CD4-positive, alpha-beta memory T cell (primary cell): ENCODE data around the gene PLIN1. TPM values are rescaled to one million over a fixed set of nuclear protein-coding genes. Genes with fewer than 3 reads are reported as not detected.

Experiments used
- CTCF ChIA-PET: fragments of 350-600 bp; sonication (Branson Sonifier 250); formaldehyde crosslinking; loops from one replicate; lab custom pipeline; 2021; ENCODE audit warnings: inconsistent platforms; ENCODE audit not compliant: partially characterized antibody; lab: Charles Lee
- POLR2A ChIA-PET: fragments of 350-600 bp; sonication (Branson Sonifier 250); formaldehyde crosslinking; loops from one replicate; lab custom pipeline; 2021; ENCODE audit not compliant: partially characterized antibody; lab: Charles Lee
- DNase-seq, 5 donors: peaks; one replicate each; pipeline versions ENCODE4 v3.0.0 to v3.0.0-alpha.2; 2020 to 2022; ENCODE audit warnings: mixed read lengths in 1 of 5
- H3K27ac ChIP-seq: one replicate; pipeline ENCODE4 v1.7.0; 2013; ENCODE audit warnings: low read depth, low read length
- H3K27me3 ChIP-seq: 2 replicates; pipeline ENCODE4 v1.7.0; 2013; ENCODE audit warnings: mild to moderate bottlenecking, low read length, moderate library complexity; ENCODE audit not compliant: insufficient read depth
- H3K36me3 ChIP-seq: 2 replicates; pipeline ENCODE4 v1.7.0; 2013; ENCODE audit warnings: mild to moderate bottlenecking, low read length, moderate library complexity; ENCODE audit not compliant: insufficient read depth
- H3K4me1 ChIP-seq: 2 replicates; pipeline ENCODE4 v1.7.0; 2013; ENCODE audit warnings: mild to moderate bottlenecking, low read length, moderate library complexity; ENCODE audit not compliant: insufficient read depth
- H3K4me3 ChIP-seq, 2 donors: one replicate each; pipeline ENCODE4 v1.7.0; 2013; ENCODE audit warnings: low read length in 2 of 2, mild to moderate bottlenecking in 1 of 2
- H3K9me3 ChIP-seq, 2 donors: one replicate each; pipeline ENCODE4 v1.7.0; 2013; ENCODE audit warnings: low read length in 2 of 2, control low read depth in 1 of 2; ENCODE audit not compliant: control insufficient read depth in 1 of 2
- H3K27ac Mint-ChIP-seq, 7 donors: one replicate each; pipeline ENCODE4 v1.8.0; 2020 to 2021; ENCODE audit warnings: mixed read lengths in 7 of 7, mild to moderate bottlenecking in 6 of 7, inconsistent platforms in 3 of 7, moderate library complexity in 3 of 7
- H3K27me3 Mint-ChIP-seq, 2 donors: one replicate each; pipeline ENCODE4 v1.8.0; 2020 to 2021; ENCODE audit warnings: mixed read lengths in 2 of 2
- H3K36me3 Mint-ChIP-seq, 2 donors: one replicate each; pipeline ENCODE4 v1.8.0; 2020 to 2021; ENCODE audit warnings: mixed read lengths in 2 of 2, inconsistent platforms in 1 of 2, mild to moderate bottlenecking in 1 of 2
- H3K4me1 Mint-ChIP-seq, 4 donors: one replicate each; pipeline ENCODE4 v1.8.0; 2020 to 2021; ENCODE audit warnings: mixed read lengths in 4 of 4, mild to moderate bottlenecking in 1 of 4
- H3K4me3 Mint-ChIP-seq, 8 donors: one replicate each; pipeline ENCODE4 v1.8.0; 2020 to 2021; ENCODE audit warnings: mixed read lengths in 8 of 8, mild to moderate bottlenecking in 7 of 8, moderate library complexity in 6 of 8, inconsistent platforms in 3 of 8
- H3K9me3 Mint-ChIP-seq, 8 donors: one replicate each; pipeline ENCODE4 v1.8.0; 2020 to 2021; ENCODE audit warnings: mixed read lengths in 8 of 8, mild to moderate bottlenecking in 5 of 8, inconsistent platforms in 3 of 8, moderate library complexity in 1 of 8
- intact Hi-C: fragments of 100-400 bp; cut with micrococcal nuclease; formaldehyde crosslinking; loops from one replicate; pipeline ENCODE4 v1.15.1; 2023
- polyA plus RNA-seq, 2 donors: library from polyadenylated mRNA; unstranded; fragments of 300-500 nt; fragmentation: Illumina TruSeq; gene quantifications; one replicate each; pipeline ENCODE4 v1.2.3, GENCODE V29; 2021
- total RNA-seq, 2 experiments: library from RNA; stranded (reverse); gene quantifications; one replicate each; pipeline ENCODE4 v1.2.3, GENCODE V29; 2021

PLIN1 gene
- total and polyA plus RNA-seq, 4 experiments from 2014 or later = 0.44 to 1.2 (median 0.46) TPM; not detected in 1

DNA sequence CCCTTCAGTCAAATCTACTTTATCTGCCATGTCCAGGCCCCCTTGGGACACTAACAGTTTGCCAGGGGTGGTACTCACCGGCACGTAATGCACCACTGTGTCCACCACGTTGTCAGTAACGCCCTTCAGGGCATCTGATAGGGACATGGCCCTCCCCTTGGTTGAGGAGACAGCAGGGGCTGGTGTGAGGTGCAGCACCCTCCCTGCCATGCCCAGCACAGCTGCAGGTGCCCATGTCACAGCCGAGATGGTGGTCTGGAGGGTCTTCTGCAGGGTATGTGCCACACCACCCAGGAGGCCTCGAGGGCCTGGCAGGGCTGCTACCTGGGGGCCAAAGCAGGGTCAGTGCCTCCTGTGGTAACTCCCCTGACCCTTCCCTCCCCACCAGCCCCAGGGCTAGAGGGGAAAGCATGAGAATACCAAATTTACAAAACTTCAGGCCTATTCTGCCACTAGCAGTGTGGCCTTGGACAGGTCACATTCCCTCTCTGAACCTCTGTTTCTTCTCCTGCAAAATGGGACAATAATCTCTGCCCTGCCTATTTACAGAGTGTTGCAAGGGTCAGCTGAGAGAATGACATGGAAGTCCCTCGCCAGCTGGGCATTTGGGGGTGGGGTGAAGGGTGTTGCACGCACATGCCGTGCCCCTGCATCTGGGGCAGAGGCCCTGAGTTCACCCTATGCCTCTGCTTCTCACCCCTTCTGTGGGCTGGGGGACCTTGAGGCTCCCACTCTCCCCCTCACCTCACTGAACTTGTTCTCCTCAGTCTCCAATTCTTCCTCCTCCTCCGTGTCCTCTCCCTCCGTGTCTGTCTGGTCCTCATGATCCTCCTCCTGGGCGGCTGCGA is 12.1 kb downstream of the PLIN1 start:
- no peak overlapping the region for H3K27ac Mint-ChIP-seq
- H3K27me3 ChIP-seq = peaks cover 12% of the 10 kb centered on the region
- H3K9me3 ChIP-seq = no peaks in the 10 kb centered on the region
- peaks cover 1 to 9% (median 4%) of the 10 kb centered on the region in 4 donors for H3K4me1 Mint-ChIP-seq
- peaks cover 14 to 26% of the 10 kb centered on the region in 2 donors for H3K27me3 Mint-ChIP-seq
- no peaks in the 10 kb centered on the region for H3K36me3 Mint-ChIP-seq
- no peak for DNase-seq
- ChIA-PET CTCF (no interaction called here), POLR2A (no interaction called here)
- no peaks in the 10 kb centered on the region for H3K4me1 ChIP-seq
- H3K36me3 ChIP-seq = no peaks in the 10 kb centered on the region
- no peak overlapping the region for H3K27ac ChIP-seq
- peak overlapping the region in 1 of 8 donors; percentile 65 for H3K4me3 Mint-ChIP-seq
- H3K4me3 ChIP-seq = no peak overlapping the region
- intact Hi-C loops = no loop called here
- H3K9me3 Mint-ChIP-seq = no peaks in the 10 kb centered on the region

DNA sequence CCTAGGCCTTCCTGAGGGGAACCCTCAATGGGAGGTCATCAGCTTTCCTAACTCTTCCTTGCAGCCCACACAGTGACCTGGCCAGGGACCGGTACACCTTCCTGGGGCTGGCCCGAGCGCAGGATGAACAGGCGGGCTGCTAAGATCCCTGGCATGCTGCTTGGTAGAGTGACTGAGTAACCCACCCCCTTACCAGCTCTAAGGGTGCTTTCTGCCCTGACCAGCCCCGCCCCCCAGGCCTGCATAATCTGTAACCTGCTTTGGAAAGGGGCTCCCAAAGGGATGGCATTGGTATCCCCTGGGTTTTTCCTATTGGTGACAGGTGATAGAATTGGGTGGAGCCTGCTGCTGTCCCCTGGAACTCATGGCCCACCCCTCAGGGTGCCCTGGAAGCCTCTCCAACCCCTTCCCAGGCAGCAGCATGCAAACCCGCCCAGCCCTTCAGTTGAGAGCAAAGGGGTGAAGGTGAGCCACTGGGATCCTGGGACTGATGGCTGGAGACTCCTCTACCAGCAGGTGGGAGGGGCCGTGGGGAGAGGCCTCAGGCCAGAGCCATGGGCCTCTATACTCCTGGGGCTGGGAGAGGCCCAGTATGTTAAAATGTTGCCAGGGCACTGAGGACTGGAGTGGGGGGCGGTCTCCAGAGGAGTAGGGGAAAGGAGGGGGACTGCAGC is 12.8 kb downstream of the PLIN1 start:
- H3K4me3 Mint-ChIP-seq = no peak overlapping the region
- H3K4me1 Mint-ChIP-seq = peaks cover 1 to 9% (median 4%) of the 10 kb centered on the region in 4 donors
- peaks cover 14 to 28% of the 10 kb centered on the region in 2 donors for H3K27me3 Mint-ChIP-seq
- H3K27ac ChIP-seq = no peak overlapping the region
- ChIA-PET POLR2A (no interaction called here), CTCF (no interaction called here)
- H3K4me1 ChIP-seq = no peaks in the 10 kb centered on the region
- no peak for DNase-seq
- no peaks in the 10 kb centered on the region for H3K36me3 ChIP-seq
- no peaks in the 10 kb centered on the region for H3K36me3 Mint-ChIP-seq
- no peaks in the 10 kb centered on the region for H3K9me3 Mint-ChIP-seq
- no peaks in the 10 kb centered on the region for H3K9me3 ChIP-seq
- peaks cover 12% of the 10 kb centered on the region for H3K27me3 ChIP-seq
- intact Hi-C loops = no loop called here
- no peak overlapping the region for H3K27ac Mint-ChIP-seq
- H3K4me3 ChIP-seq = no peak overlapping the region

DNA sequence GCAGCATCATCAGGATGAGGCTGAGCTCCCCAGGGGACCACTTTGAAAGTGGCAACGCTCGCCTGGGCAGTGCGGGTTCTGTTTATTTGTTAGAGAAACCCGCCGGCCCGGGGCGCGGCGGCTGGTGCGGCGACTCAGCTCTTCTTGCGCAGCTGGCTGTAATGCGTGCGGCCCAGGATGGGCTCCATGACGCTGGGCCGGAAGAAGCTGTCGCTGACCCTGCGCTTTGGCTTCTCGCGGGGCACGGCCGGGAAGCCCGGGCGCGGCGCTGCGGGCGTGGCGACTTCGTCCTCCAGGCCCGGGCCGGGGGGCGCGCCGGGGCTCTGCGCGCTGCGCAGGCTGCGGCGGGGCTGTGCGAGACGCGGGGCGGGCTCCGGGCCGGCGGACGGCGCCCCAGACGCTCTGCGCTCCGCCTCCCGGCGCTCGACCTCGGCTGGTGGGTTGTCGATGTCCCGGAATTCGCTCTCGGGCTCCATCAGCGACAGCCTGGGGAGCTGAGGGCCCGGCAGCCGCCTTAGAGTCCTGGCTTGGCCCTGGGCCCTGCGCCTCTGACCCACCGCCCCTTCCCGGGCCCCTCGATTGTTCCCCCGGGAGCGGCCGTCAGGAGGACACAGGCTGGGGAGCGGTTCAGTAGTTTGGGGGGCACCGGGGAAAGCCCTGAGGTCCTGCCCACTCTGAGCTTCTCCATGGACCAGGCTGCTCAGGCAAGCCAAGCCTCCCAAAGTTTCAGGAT is 13.6 kb downstream of the PLIN1 start:
- Histone ChIP-seq H3K27ac (no peak overlapping the region), H3K4me3 (no peak overlapping the region), H3K27me3 (peaks cover 12% of the 10 kb centered on the region), H3K4me1 (no peaks in the 10 kb centered on the region), H3K36me3 (no peaks in the 10 kb centered on the region), H3K9me3 (no peaks in the 10 kb centered on the region)
- intact Hi-C loops = no loop called here
- no peak for DNase-seq
- POLR2A ChIA-PET = no interaction called here
- no peaks in the 10 kb centered on the region for H3K9me3 Mint-ChIP-seq
- peak overlapping the region in 1 of 8 donors; percentile 16 for H3K4me3 Mint-ChIP-seq
- peaks cover 1 to 9% (median 4%) of the 10 kb centered on the region in 4 donors for H3K4me1 Mint-ChIP-seq
- CTCF ChIA-PET = no interaction called here
- no peak overlapping the region for H3K27ac Mint-ChIP-seq
- H3K27me3 Mint-ChIP-seq = peaks cover 14 to 32% of the 10 kb centered on the region in 2 donors
- no peaks in the 10 kb centered on the region for H3K36me3 Mint-ChIP-seq

DNA sequence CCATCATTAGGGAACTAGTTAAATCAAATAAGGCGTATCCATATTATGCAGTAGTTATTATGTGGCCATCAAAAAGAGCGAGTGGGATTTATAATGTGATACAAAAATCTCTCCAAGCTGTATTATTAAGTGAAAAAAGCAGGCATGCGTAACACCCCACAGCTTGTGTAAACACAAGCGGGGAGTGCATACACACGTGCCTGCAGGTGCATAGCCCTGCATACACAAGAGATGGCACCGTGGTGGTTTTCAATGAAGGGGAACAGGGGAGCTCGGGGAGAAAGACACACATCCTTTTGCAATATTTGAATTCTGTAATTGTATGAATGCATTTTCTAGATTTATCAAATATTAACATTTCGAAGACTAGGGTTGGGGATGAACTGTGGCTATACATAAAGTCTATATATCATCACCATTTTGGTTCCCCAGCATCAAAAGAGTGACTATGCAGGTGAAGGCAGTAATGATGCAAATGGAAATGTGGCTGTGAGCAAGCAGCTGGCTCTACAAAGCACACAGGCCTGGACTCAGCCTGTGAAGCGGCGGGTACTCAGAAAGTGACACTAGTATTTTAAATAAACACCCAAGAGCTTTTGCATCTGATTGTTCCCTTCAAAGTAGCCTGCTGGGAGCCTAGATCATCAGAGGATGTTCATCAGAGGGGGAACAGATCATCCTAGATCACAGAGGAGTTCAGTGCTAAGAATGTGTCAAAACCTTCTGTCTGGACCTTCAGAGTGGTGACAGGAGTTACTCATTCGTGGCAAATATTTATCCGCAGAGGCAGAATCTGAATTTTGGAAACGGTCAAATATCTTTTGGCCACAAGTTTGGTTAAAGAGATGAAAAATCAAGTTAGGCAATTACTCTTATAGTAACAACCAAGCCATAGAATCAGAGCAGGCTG is 14.5 kb downstream of the PLIN1 start:
- peak overlapping the region; percentile 4 to 73 (median 22) for H3K4me3 Mint-ChIP-seq
- H3K36me3 Mint-ChIP-seq = no peaks in the 10 kb centered on the region
- Histone ChIP-seq H3K4me3 (no peak overlapping the region), H3K36me3 (no peaks in the 10 kb centered on the region), H3K4me1 (no peaks in the 10 kb centered on the region), H3K27ac (no peak overlapping the region), H3K27me3 (peaks cover 12% of the 10 kb centered on the region), H3K9me3 (no peaks in the 10 kb centered on the region)
- H3K9me3 Mint-ChIP-seq = no peaks in the 10 kb centered on the region
- H3K27ac Mint-ChIP-seq = no peak overlapping the region
- peaks cover 1 to 9% (median 4%) of the 10 kb centered on the region in 4 donors for H3K4me1 Mint-ChIP-seq
- ChIA-PET POLR2A (no interaction called here), CTCF (no interaction called here)
- intact Hi-C loops = no loop called here
- peaks cover 16 to 38% of the 10 kb centered on the region in 2 donors for H3K27me3 Mint-ChIP-seq
- no peak for DNase-seq

DNA sequence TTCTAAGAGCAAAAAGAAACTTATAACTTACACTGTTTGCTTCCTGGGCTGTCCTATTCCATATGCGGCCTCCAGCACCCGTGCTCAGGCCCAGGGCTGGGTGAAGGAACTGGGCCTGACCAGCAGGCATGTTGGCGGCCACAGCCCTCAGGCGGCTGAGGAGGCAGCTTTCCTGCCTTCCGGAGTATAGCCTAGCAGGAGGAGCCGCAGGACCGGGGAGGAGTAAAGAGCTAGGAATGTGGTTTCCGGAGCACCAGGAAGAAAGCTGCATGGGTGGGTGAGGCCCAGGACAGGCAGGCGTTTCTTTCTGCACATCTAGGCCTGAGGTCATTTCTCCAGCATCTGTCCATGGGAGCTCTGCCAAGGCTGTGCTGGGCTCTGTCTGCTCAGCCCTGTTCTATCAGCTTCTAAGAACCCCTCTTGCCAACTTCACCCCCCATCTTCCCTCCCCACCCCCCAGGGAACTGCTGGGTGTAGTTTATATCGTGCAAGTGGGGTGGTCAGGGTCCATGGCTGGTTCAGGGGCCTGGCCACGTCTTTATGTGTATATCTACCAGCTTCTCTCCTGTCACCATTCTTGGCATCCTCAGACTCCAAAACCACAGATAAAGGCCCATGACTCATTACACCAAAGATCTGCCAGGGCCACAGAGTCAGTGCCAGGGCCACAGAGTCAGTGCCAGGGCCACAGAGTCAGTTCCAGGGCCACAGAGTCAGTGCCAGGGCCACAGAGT is 16.1 kb downstream of the PLIN1 start:
- no peak overlapping the region for H3K4me3 Mint-ChIP-seq
- no peaks in the 10 kb centered on the region for H3K36me3 ChIP-seq
- intact Hi-C loops = no loop called here
- ChIA-PET POLR2A (no interaction called here), CTCF (interaction anchor here (1.1 kb wide), 1 partner anchor 16 kb away, joined by 3 read pairs; no protein-coding TSS in a partner anchor)
- peaks cover 16 to 42% of the 10 kb centered on the region in 2 donors for H3K27me3 Mint-ChIP-seq
- H3K9me3 ChIP-seq = no peaks in the 10 kb centered on the region
- H3K9me3 Mint-ChIP-seq = no peaks in the 10 kb centered on the region
- H3K27me3 ChIP-seq = peaks cover 12% of the 10 kb centered on the region
- H3K27ac Mint-ChIP-seq = no peak overlapping the region
- no peak overlapping the region for H3K4me3 ChIP-seq
- no peak for DNase-seq
- H3K4me1 Mint-ChIP-seq = peaks cover 1 to 9% (median 4%) of the 10 kb centered on the region in 4 donors
- no peaks in the 10 kb centered on the region for H3K4me1 ChIP-seq
- H3K27ac ChIP-seq = no peak overlapping the region
- no peaks in the 10 kb centered on the region for H3K36me3 Mint-ChIP-seq

DNA sequence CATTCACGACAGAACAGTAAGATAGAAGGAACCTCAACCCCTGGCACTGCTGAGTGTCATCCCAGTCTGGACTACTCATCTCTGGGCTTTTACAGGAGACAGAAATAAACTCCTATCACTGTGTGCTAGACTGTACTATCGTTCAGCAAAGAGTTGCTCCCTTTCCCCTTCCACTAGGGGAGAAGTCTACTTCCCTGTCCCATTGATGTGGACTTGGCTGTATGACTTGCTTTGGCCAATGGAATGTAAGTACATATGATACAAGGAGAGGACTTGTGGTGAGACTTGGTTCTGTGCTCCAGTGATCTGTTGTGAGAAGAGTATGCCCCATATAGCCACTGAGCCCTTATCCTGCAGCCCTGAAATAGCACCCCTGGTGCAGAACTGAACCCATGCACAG is 18.6 kb downstream of the PLIN1 start:
- no peak overlapping the region for H3K27ac ChIP-seq
- ChIA-PET CTCF (interaction anchor here (1.4 kb wide), 1 partner anchor 14 kb away, joined by 4 read pairs; no protein-coding TSS in a partner anchor), POLR2A (no interaction called here)
- no peaks in the 10 kb centered on the region for H3K4me1 ChIP-seq
- peaks cover 27 to 59% of the 10 kb centered on the region in 2 donors for H3K27me3 Mint-ChIP-seq
- H3K9me3 ChIP-seq = no peaks in the 10 kb centered on the region
- H3K4me3 Mint-ChIP-seq = no peak overlapping the region
- intact Hi-C loops = no loop called here
- no peaks in the 10 kb centered on the region for H3K9me3 Mint-ChIP-seq
- DNase-seq = no peak
- no peak overlapping the region for H3K4me3 ChIP-seq
- H3K4me1 Mint-ChIP-seq = peaks cover 4 to 9% (median 7%) of the 10 kb centered on the region in 4 donors
- no peaks in the 10 kb centered on the region for H3K36me3 ChIP-seq
- H3K36me3 Mint-ChIP-seq = peaks cover 0 to 4% of the 10 kb centered on the region in 2 donors
- peaks cover 7% of the 10 kb centered on the region for H3K27me3 ChIP-seq
- H3K27ac Mint-ChIP-seq = no peak overlapping the region
